ENCODE measurements around the gene SERINC3. TPM values are rescaled to one million over a fixed set of nuclear protein-coding genes. Genes with fewer than 3 reads are reported as not detected.

The SERINC3 gene
- total and polyA plus RNA-seq, 12 donors, result 51.5 to 213 (median 133) TPM

- no peak for TF ChIP-seq CTCF (IDR thresholded peaks at IDR 0.05)
- no peak for TF ChIP-seq POLR2A (IDR thresholded peaks at IDR 0.05)
- no peaks in the 10 kb centered on the region for H3K9me3 ChIP-seq (replicated peaks in 1 of 3)
- H3K27me3 ChIP-seq, result no peaks in the 10 kb centered on the region
- H3K27ac ChIP-seq, result peak overlapping the region in 2 of 5 donors; percentile 27 to 52
- H3K4me3 ChIP-seq, result no peak overlapping the region
- intact Hi-C loops (cut with DNase I), result no loop called here
- 50 to 59% (median 55%) methylated on average over 5 of the region's 5 CpGs for WGBS, 4 donors
- peaks cover 0 to 51% of the 10 kb centered on the region in 2 donors for H3K36me3 ChIP-seq (replicated peaks in 1 of 2)
- peak in 6 of 7 donors; percentile 43 to 65 (median 52) for DNase-seq
- peaks cover 7 to 21% of the 10 kb centered on the region in 2 donors for H3K4me1 ChIP-seq (replicated peaks in 1 of 2)
These were observed 33.3 kb downstream of the SERINC3 start for GRCh38 chr20:44488551-44488950.

- no peaks in the 10 kb centered on the region for H3K27me3 ChIP-seq
- 77 to 81% (median 79%) methylated on average over 2 of the region's 2 CpGs for WGBS, 4 donors
- no peaks in the 10 kb centered on the region for H3K9me3 ChIP-seq (replicated peaks in 1 of 3)
- peaks cover 0 to 7% of the 10 kb centered on the region in 2 donors for H3K4me1 ChIP-seq (replicated peaks in 1 of 2)
- no peak overlapping the region for H3K4me3 ChIP-seq
- H3K36me3 ChIP-seq (replicated peaks in 1 of 2), result peaks cover 0 to 43% of the 10 kb centered on the region in 2 donors
- no peak overlapping the region for H3K27ac ChIP-seq
- intact Hi-C loops (cut with DNase I), result no loop called here
- DNase-seq, result no peak
- no peak for TF ChIP-seq POLR2A (IDR thresholded peaks at IDR 0.05)
These were observed 36.1 kb downstream of the SERINC3 start for GRCh38 chr20:44485830-44486198.

GRCh38 chr20:44485078-44485829, 36.6 kb downstream of the SERINC3 start:
- intact Hi-C loops (cut with DNase I), result no loop called here
- no peaks in the 10 kb centered on the region for H3K27me3 ChIP-seq
- peaks cover 0 to 43% of the 10 kb centered on the region in 2 donors for H3K36me3 ChIP-seq (replicated peaks in 1 of 2)
- no peak for TF ChIP-seq POLR2A (IDR thresholded peaks at IDR 0.05)
- no peak for TF ChIP-seq CTCF (IDR thresholded peaks at IDR 0.05)
- H3K4me3 ChIP-seq, result no peak overlapping the region
- H3K27ac ChIP-seq, result no peak overlapping the region
- H3K9me3 ChIP-seq (replicated peaks in 1 of 3), result no peaks in the 10 kb centered on the region
- H3K4me1 ChIP-seq (replicated peaks in 1 of 2), result peaks cover 0 to 7% of the 10 kb centered on the region in 2 donors
- 79 to 86% (median 84%) methylated on average over 7 of the region's 7 CpGs for WGBS, 4 donors
- DNase-seq, result peak in 1 of 7 donors; percentile 50

- H3K9me3 ChIP-seq (replicated peaks in 1 of 3), result no peaks in the 10 kb centered on the region
- no peak for TF ChIP-seq POLR2A (IDR thresholded peaks at IDR 0.05)
- TF ChIP-seq CTCF (IDR thresholded peaks at IDR 0.05), result no peak
- no peak overlapping the region for H3K27ac ChIP-seq
- H3K4me3 ChIP-seq, result no peak overlapping the region
- no peaks in the 10 kb centered on the region for H3K4me1 ChIP-seq (replicated peaks in 1 of 2)
- WGBS, 4 donors, result 94 to 98% (median 95%) methylated on average over 4 to 5 of the region's 5 CpGs
- peak in 1 of 7 donors; percentile 42 for DNase-seq
- no peaks in the 10 kb centered on the region for H3K27me3 ChIP-seq
- H3K36me3 ChIP-seq (replicated peaks in 1 of 2), result peaks cover 0 to 24% of the 10 kb centered on the region in 2 donors
- intact Hi-C loops (cut with DNase I), result no loop called here
These were observed 38.8 kb downstream of the SERINC3 start for GRCh38 chr20:44483112-44483511.

Data from adrenal gland (tissue), 12 donors.